Activated CD8-positive, alpha-beta memory T cell treated with anti-CD3 and anti-CD28 coated beads, Interleukin-2, amount 10 ng/mL, durations not matched to agents 7 days and 5 days (primary cell): ENCODE data around the gene FOXE1. TPM values are rescaled to one million over a fixed set of nuclear protein-coding genes. Genes with fewer than 3 reads are reported as not detected.

Experiments used
- ATAC-seq: fragments of 150-1000 bp; cut with Tn5 transposase; one replicate; pipeline ENCODE4 v1.10.0; 2021; ENCODE audit warnings: moderate library complexity
- CTCF ChIA-PET: fragments of 350-600 bp; sonication (Branson Sonifier 250); formaldehyde crosslinking; loops from one replicate; lab custom pipeline; 2021; ENCODE audit warnings: antibody characterized with exemption; lab: Charles Lee
- DNase-seq: peaks from one replicate; pipeline ENCODE4 v3.0.0-alpha.2; 2020
- H3K27ac Mint-ChIP-seq: one replicate; pipeline ENCODE4 v1.8.0; 2021; ENCODE audit warnings: mild to moderate bottlenecking, mixed read lengths
- H3K27me3 Mint-ChIP-seq: one replicate; pipeline ENCODE4 v1.8.0; 2021; ENCODE audit warnings: mixed read lengths
- H3K36me3 Mint-ChIP-seq: one replicate; pipeline ENCODE4 v1.8.0; 2021; ENCODE audit warnings: mild to moderate bottlenecking, mixed read lengths
- H3K4me1 Mint-ChIP-seq: one replicate; pipeline ENCODE4 v1.8.0; 2021; ENCODE audit warnings: mixed read lengths
- H3K4me3 Mint-ChIP-seq: one replicate; pipeline ENCODE4 v1.8.0; 2021; ENCODE audit warnings: mild to moderate bottlenecking, moderate library complexity, mixed read lengths
- H3K9me3 Mint-ChIP-seq: one replicate; pipeline ENCODE4 v1.8.0; 2022; ENCODE audit warnings: low read depth, mixed read lengths
- total RNA-seq, 2 experiments: library from RNA; stranded (reverse); gene quantifications; one replicate each; pipeline ENCODE4 v1.2.3, GENCODE V29; 2021

Gene FOXE1
- total RNA-seq, 2 experiments from 2014 or later = not detected

GRCh38 chr9:97892421-97892820, 39.4 kb downstream of the FOXE1 start:
- no peak overlapping the region for H3K4me3 Mint-ChIP-seq
- peaks cover 9% of the 10 kb centered on the region for H3K9me3 Mint-ChIP-seq
- no peak overlapping the region for H3K27ac Mint-ChIP-seq
- peaks cover 9% of the 10 kb centered on the region for H3K36me3 Mint-ChIP-seq
- no peaks in the 10 kb centered on the region for H3K4me1 Mint-ChIP-seq
- H3K27me3 Mint-ChIP-seq = no peaks in the 10 kb centered on the region
- DNase-seq (no peak), ATAC-seq (no peak)
- CTCF ChIA-PET = interaction anchor here (1.0 to 6.7 kb wide), 5 partner anchors 10 to 62 kb away, joined by 3 to 134 read pairs (median 5); partner anchors contain the start of gene TRMO

GRCh38 chr9:97895211-97895610, 42.2 kb downstream of the FOXE1 start:
- Mint-ChIP-seq H3K36me3 (peaks cover 9% of the 10 kb centered on the region), H3K27me3 (no peaks in the 10 kb centered on the region), H3K27ac (no peak overlapping the region), H3K4me3 (no peak overlapping the region), H3K4me1 (no peaks in the 10 kb centered on the region), H3K9me3 (peaks cover 9% of the 10 kb centered on the region)
- no peak for DNase-seq
- ATAC-seq = no peak
- CTCF ChIA-PET = interaction anchor here (0.8 to 1.6 kb wide), 2 partner anchors 13 to 59 kb away, joined by 3 to 4 read pairs; no protein-coding TSS in a partner anchor

DNA sequence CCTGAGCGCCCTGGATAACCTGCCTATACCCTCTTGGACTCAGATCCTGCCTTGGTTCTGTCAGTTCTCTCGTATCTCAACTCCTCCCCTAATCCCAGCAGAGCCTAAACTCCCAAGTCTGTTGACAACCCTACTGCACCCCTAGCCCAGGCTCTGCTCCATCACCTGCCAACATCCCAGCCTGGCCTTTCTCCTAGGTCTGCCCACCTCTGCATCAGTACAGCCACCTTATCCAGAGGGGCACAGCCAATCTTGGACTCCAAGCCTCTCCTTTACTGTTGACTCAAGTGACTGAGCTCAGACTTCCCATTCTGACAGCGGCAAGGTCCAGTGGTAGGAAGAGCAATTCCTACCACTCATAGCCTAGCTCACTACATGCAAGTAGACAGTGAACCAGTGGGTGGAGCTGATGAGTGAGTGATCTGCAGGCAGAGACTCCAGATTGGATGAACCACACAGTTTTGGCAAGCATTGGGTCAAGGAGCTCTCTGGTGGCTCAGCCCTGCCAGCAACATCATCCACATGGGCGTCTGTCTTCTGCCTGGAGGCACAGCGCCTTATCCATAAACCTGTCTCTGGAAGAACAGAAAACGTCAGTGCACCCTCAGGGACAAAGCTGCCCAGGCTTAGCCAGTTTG, 42.8 kb downstream of the FOXE1 start:
- CTCF ChIA-PET = interaction anchor here (0.8 to 1.6 kb wide), 2 partner anchors 13 to 59 kb away, joined by 3 to 4 read pairs; no protein-coding TSS in a partner anchor
- ATAC-seq = no peak
- no peak overlapping the region for H3K27ac Mint-ChIP-seq
- H3K36me3 Mint-ChIP-seq = peaks cover 9% of the 10 kb centered on the region
- no peak for DNase-seq
- H3K27me3 Mint-ChIP-seq = no peaks in the 10 kb centered on the region
- H3K4me3 Mint-ChIP-seq = no peak overlapping the region
- no peaks in the 10 kb centered on the region for H3K4me1 Mint-ChIP-seq
- peaks cover 9% of the 10 kb centered on the region for H3K9me3 Mint-ChIP-seq

DNA sequence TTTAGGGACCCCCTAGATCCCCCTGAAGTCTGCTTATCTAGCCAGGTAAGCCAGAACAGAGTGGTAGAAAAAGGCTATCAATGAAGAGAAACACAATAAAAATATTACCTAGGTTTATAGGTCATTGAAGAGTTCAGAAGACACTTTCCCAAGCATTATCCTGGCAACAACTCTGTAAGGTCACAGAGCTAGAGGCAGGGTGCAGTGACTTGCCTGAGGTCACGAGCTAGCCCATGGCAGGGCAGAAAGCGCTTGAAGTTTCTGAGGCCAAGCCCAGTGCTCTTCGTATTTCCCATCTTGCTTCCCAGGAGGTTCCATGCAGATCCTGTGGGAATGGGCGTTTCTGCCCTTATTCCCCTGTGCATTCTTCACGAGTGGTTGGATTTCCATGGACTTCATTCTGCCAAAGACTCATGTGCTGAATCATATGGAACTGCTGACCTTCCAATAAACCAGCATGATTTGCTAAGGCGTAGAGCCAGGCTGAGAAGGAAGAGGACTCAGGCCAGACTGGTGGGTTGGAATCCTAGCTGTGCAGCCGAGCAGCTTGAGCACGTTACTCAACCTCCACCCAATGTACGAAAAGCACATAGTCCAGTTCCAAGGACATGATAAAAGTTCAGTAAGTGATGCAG, 47.2 kb downstream of the FOXE1 start:
- no peak for ATAC-seq
- CTCF ChIA-PET = interaction anchor here (0.7 to 10.2 kb wide), 19 partner anchors 9 to 204 kb away, joined by 3 to 134 read pairs (median 5); partner anchors contain the start of genes NANS, TRMO and XPA
- Mint-ChIP-seq H3K9me3 (no peaks in the 10 kb centered on the region), H3K36me3 (peaks cover 8% of the 10 kb centered on the region), H3K27ac (no peak overlapping the region), H3K27me3 (no peaks in the 10 kb centered on the region), H3K4me3 (no peak overlapping the region), H3K4me1 (peaks cover 29% of the 10 kb centered on the region)
- no peak for DNase-seq

DNA sequence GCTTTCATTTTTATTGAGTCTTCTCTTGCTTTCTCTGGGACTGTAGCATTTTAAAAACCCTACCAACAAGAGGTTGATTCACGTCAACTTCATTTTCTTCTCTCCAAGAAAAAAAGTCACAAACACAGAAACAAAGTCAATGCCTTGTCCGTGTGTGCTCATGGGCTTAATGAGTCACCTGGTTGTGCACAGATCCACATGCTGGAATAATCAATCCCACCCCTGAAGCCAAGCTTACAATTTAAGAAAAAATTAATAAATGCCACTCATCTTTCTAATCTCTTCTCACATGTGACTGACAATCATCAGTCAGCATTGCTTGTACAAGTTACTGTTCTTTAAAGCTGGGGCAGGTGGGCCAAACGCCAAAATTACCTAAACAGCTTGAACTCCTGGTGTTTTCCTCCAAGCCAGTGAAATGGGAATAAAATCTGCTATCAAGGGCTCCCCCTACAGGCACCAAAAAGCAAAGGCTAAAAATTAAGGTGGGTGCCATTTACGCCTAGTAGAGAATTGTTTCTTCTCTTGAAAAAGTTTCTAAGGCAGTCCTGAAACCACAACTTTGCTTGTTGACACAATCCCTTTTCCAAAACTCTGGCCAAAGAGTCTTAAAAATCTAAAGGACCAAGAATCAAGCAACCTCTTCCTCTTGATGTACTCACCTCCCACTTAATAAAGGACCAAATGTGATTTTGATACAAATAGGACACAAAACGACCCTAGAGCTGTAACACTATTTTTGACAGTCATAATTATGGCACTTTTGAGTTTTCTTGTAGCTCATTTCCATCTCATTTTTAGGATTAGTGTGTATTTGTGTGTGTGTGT, 47.9 kb downstream of the FOXE1 start:
- H3K36me3 Mint-ChIP-seq = peaks cover 8% of the 10 kb centered on the region
- peak overlapping the region; percentile 27 for H3K27ac Mint-ChIP-seq
- no peaks in the 10 kb centered on the region for H3K27me3 Mint-ChIP-seq
- H3K4me1 Mint-ChIP-seq = peaks cover 35% of the 10 kb centered on the region
- DNase-seq (no peak), ATAC-seq (no peak)
- CTCF ChIA-PET = interaction anchor here (0.7 to 10.2 kb wide), 24 partner anchors 9 to 359 kb away, joined by 3 to 134 read pairs (median 4); partner anchors contain the start of genes ANP32B, NANS, TBC1D2 and TRMO
- H3K9me3 Mint-ChIP-seq = no peaks in the 10 kb centered on the region
- H3K4me3 Mint-ChIP-seq = no peak overlapping the region

- CTCF ChIA-PET = interaction anchor here (0.6 to 10.2 kb wide), 5 partner anchors 12 to 1096 kb away, joined by 3 to 134 read pairs (median 5); partner anchors contain the start of gene TRMO
- no peak for DNase-seq
- ATAC-seq = no peak
- H3K4me1 Mint-ChIP-seq = peaks cover 51% of the 10 kb centered on the region
- peak overlapping the region; percentile 82 for H3K27ac Mint-ChIP-seq
- H3K36me3 Mint-ChIP-seq = peaks cover 15% of the 10 kb centered on the region
- H3K9me3 Mint-ChIP-seq = no peaks in the 10 kb centered on the region
- no peaks in the 10 kb centered on the region for H3K27me3 Mint-ChIP-seq
- no peak overlapping the region for H3K4me3 Mint-ChIP-seq
These were observed 50.2 kb downstream of the FOXE1 start for GRCh38 chr9:97903177-97903576.

DNA sequence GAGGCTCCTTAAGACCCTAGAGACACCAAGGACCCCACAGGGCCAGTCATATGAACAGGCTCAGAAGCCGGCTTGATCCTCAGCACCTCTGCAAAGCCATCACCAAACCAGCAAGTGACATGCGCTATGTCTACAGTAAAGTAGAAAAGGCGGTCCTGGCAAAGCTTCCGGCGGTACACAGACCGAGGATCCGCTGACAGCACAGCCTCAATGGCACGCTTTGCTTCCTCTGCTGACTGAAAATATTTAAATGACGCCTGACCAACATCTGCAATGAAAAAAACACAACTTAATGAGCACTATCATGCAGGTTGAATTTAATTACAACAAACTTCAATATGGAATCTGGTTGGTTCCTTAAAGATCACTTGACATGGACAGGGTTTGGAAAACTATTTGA, 51.7 kb downstream of the FOXE1 start:
- CTCF ChIA-PET = interaction anchor here (0.9 to 10.2 kb wide), 5 partner anchors 9 to 130 kb away, joined by 3 to 134 read pairs (median 5); partner anchors contain the start of gene TRMO
- Mint-ChIP-seq H3K27ac (peak overlapping the region; percentile 94), H3K4me3 (peak overlapping the region; percentile 65), H3K27me3 (no peaks in the 10 kb centered on the region), H3K4me1 (peaks cover 57% of the 10 kb centered on the region), H3K36me3 (peaks cover 23% of the 10 kb centered on the region), H3K9me3 (no peaks in the 10 kb centered on the region)
- ATAC-seq (peak; percentile 80), DNase-seq (peak; percentile 84)

DNA sequence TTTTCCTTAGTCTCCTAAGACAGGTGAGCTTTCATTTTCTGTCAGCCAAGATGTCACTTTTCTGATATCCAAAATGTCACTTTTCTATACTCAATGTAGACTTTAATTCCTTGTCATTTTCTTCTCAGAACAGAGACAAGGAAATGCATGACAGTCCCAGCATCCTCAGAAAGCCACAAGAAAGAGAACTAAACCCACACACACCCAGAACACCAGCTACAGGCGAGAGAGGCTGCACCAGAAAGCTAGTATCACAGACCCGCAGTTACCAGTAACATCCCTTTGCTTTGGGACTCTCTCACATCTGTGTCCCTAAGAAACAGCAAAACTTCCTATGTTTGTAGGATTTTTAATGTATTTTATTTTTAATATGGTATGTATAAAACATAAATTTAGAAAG, 52.2 kb downstream of the FOXE1 start:
- peak overlapping the region; percentile 97 for H3K27ac Mint-ChIP-seq
- no peaks in the 10 kb centered on the region for H3K9me3 Mint-ChIP-seq
- ATAC-seq (peak; percentile 45), DNase-seq (peak; percentile 59)
- no peaks in the 10 kb centered on the region for H3K27me3 Mint-ChIP-seq
- H3K4me3 Mint-ChIP-seq = peak overlapping the region; percentile 65
- CTCF ChIA-PET = interaction anchor here (1.2 to 10.2 kb wide), 5 partner anchors 12 to 130 kb away, joined by 3 to 134 read pairs (median 5); partner anchors contain the start of gene TRMO
- H3K36me3 Mint-ChIP-seq = peaks cover 28% of the 10 kb centered on the region
- peaks cover 60% of the 10 kb centered on the region for H3K4me1 Mint-ChIP-seq

Other genes starting within 250 kb of the FOXE1 start
- gene TSTD2, start 219.9 kb upstream of the FOXE1 start, total RNA-seq = 10 to 100 TPM; 12.6 to 15.0 TPM
- 10 to 100 TPM; 41.8 to 42.8 TPM for gene NCBP1, start 219.4 kb upstream of the FOXE1 start, total RNA-seq
- gene XPA, start 155.9 kb upstream of the FOXE1 start, total RNA-seq = 10 to 100 TPM in 1 of 2 experiments, 1 to 10 TPM in 1; 7.8 to 11.8 TPM
- 10 to 100 TPM; 14.9 to 15.4 TPM for gene TRMO, start 69.3 kb downstream of the FOXE1 start, total RNA-seq
- under 1 TPM; 0.23 to 0.47 TPM for gene HEMGN, start 84.9 kb downstream of the FOXE1 start, total RNA-seq
- 100 to 1,000 TPM; 299 to 301 TPM for gene ANP32B, start 130.1 kb downstream of the FOXE1 start, total RNA-seq
- gene NANS, start 203.5 kb downstream of the FOXE1 start, total RNA-seq = 10 to 100 TPM; 35.5 to 47.8 TPM